GM18508 (cell line): ENCODE results near the gene PTPRT.

Experiments
- ATAC-seq: cut with Tn5 transposase; IDR thresholded peaks from one replicate; pipeline ENCODE4 v1.9.1; 2021; ENCODE audit warnings: moderate number of reproducible peaks; ENCODE audit not compliant: insufficient read depth, unreplicated experiment

Gene PTPRT

GRCh38 chr20:42118409-42119125 is 1071.1 kb downstream of the PTPRT start:
- no peak for ATAC-seq

- ATAC-seq: no peak
Observed at GRCh38 chr20:42118001-42118400, 1071.7 kb downstream of the PTPRT start.

GRCh38 chr20:42113236-42113635 is 1076.5 kb downstream of the PTPRT start:
- ATAC-seq: no peak

- no peak for ATAC-seq
Observed at GRCh38 chr20:42112161-42112560, 1077.5 kb downstream of the PTPRT start.

- ATAC-seq: no peak
Observed at GRCh38 chr20:42111349-42111748, 1078.4 kb downstream of the PTPRT start.

- no peak for ATAC-seq
Observed at GRCh38 chr20:42110301-42110700, 1079.4 kb downstream of the PTPRT start.

GRCh38 chr20:42102000-42102399 is 1087.7 kb downstream of the PTPRT start:
- ATAC-seq: no peak

GRCh38 chr20:42100137-42100704 is 1089.5 kb downstream of the PTPRT start:
- no peak for ATAC-seq

GRCh38 chr20:42099101-42099500 is 1090.6 kb downstream of the PTPRT start:
- ATAC-seq: no peak

- no peak for ATAC-seq
Observed at GRCh38 chr20:42098418-42098817, 1091.3 kb downstream of the PTPRT start.

GRCh38 chr20:42097741-42098140 is 1092.0 kb downstream of the PTPRT start:
- ATAC-seq: no peak

GRCh38 chr20:42095221-42095620 is 1094.5 kb downstream of the PTPRT start:
- no peak for ATAC-seq

- no peak for ATAC-seq
Observed at GRCh38 chr20:42093542-42094440, 1095.9 kb downstream of the PTPRT start.

- ATAC-seq: no peak
Observed at GRCh38 chr20:42093041-42093440, 1096.7 kb downstream of the PTPRT start.

- ATAC-seq: no peak
Observed at GRCh38 chr20:42085366-42085765, 1104.3 kb downstream of the PTPRT start.

GRCh38 chr20:42083280-42083679 is 1106.4 kb downstream of the PTPRT start:
- no peak for ATAC-seq

- ATAC-seq: no peak
Observed at GRCh38 chr20:42082611-42083010, 1107.1 kb downstream of the PTPRT start.

- no peak for ATAC-seq
Observed at GRCh38 chr20:42080956-42081355, 1108.8 kb downstream of the PTPRT start.

GRCh38 chr20:42074944-42075343 is 1114.8 kb downstream of the PTPRT start:
- ATAC-seq: no peak

- no peak for ATAC-seq
Observed at GRCh38 chr20:42067596-42067995, 1122.1 kb downstream of the PTPRT start.

GRCh38 chr20:42067174-42067573 is 1122.5 kb downstream of the PTPRT start:
- no peak for ATAC-seq
